Cardiac septum (tissue), 1 donor: ENCODE results near the gene UNKL. TPM values are rescaled to one million over a fixed set of nuclear protein-coding genes. Genes with fewer than 3 reads are reported as not detected.

Source experiments
- DNase-seq: peaks from one replicate; pipeline ENCODE4 v3.0.0-alpha.2; 2020; ENCODE audit warnings: low spot score
- intact Hi-C: fragments of 100-400 bp; cut with DNase I; formaldehyde crosslinking; loops from one replicate; pipeline ENCODE4 v1.14.0; 2022
- total RNA-seq: library from RNA; stranded (reverse); fragmentation: NEBNext Ultra II Directional; extraction: Animal tissue kit (Norgen Biotek cat#: 25700); gene quantifications from one replicate; pipeline ENCODE4 v1.2.1, GENCODE V29; 2021
- donor health status: DM: no; HTN: no; CAD: no.

Gene UNKL
- total RNA-seq, 1 donor from 2014 or later, result 7.4 TPM

- intact Hi-C loops, result no loop called here
- no peak for DNase-seq
These were observed 50.0 kb downstream of the UNKL start for GRCh38 chr16:1364510-1364909.

- intact Hi-C loops, result no loop called here
- DNase-seq, result peak; percentile 84
These were observed 50.9 kb downstream of the UNKL start for GRCh38 chr16:1363501-1364041.

- DNase-seq, result no peak
- intact Hi-C loops, result no loop called here
These were observed 51.7 kb downstream of the UNKL start for GRCh38 chr16:1362807-1363206.

- DNase-seq, result no peak
These were observed 52.7 kb downstream of the UNKL start for GRCh38 chr16:1361685-1362360.

GRCh38 chr16:1357906-1358566 lies 56.5 kb downstream of the UNKL start:
- DNase-seq, result no peak
- intact Hi-C loops, result no loop called here

More at GRCh38 chr16:1361685-1362360, 52.7 kb downstream of the UNKL start:
- intact Hi-C loops, result no loop called here

- intact Hi-C loops, result no loop called here
- no peak for DNase-seq
These were observed 58.2 kb downstream of the UNKL start for GRCh38 chr16:1356061-1356900.

GRCh38 chr16:1355591-1355990 lies 58.9 kb downstream of the UNKL start:
- intact Hi-C loops, result no loop called here
- no peak for DNase-seq

- intact Hi-C loops, result loop anchor here (5.0 kb wide), 1 partner anchor 43 kb away; no protein-coding TSS in a partner anchor
- DNase-seq, result no peak
These were observed 59.5 kb downstream of the UNKL start for GRCh38 chr16:1354815-1355540.

GRCh38 chr16:1351582-1352362 lies 62.7 kb downstream of the UNKL start, which contains the start of the genes GNPTG and TSR3:
GNPTG (plus strand) TSS chr16:1351931; CDS start chr16:1351966, 35 bp downstream.
TSR3 (minus strand) TSS chr16:1351878; CDS start chr16:1351804, 74 bp downstream.
- intact Hi-C loops, result loop anchor here (5.0 kb wide), 1 partner anchor 39 kb away; no protein-coding TSS in a partner anchor

GRCh38 chr16:1351215-1351581 lies 63.3 kb downstream of the UNKL start:
- DNase-seq, result no peak
- intact Hi-C loops, result loop anchor here (5.0 kb wide), 1 partner anchor 39 kb away; no protein-coding TSS in a partner anchor

More at GRCh38 chr16:1351582-1352362, 62.7 kb downstream of the UNKL start, which contains the start of the genes GNPTG and TSR3:
- DNase-seq, result peak; percentile 94

GRCh38 chr16:1350691-1351090 lies 63.8 kb downstream of the UNKL start:
- no peak for DNase-seq
- intact Hi-C loops, result loop anchor here (5.0 kb wide), 1 partner anchor 38 kb away; no protein-coding TSS in a partner anchor

- intact Hi-C loops, result loop anchor here (5.0 kb wide), 1 partner anchor 38 kb away; no protein-coding TSS in a partner anchor
- no peak for DNase-seq
These were observed 64.6 kb downstream of the UNKL start for GRCh38 chr16:1349951-1350350.

GRCh38 chr16:1349351-1349750 lies 65.2 kb downstream of the UNKL start:
- intact Hi-C loops, result no loop called here
- no peak for DNase-seq

GRCh38 chr16:1348926-1349325 lies 65.6 kb downstream of the UNKL start:
- intact Hi-C loops, result no loop called here
- no peak for DNase-seq

- no peak for DNase-seq
- intact Hi-C loops, result no loop called here
These were observed 66.1 kb downstream of the UNKL start for GRCh38 chr16:1348441-1348840.

GRCh38 chr16:1347962-1348361 lies 66.5 kb downstream of the UNKL start:
- intact Hi-C loops, result no loop called here
- DNase-seq, result no peak

GRCh38 chr16:1347286-1347855 lies 67.1 kb downstream of the UNKL start:
- DNase-seq, result no peak
- intact Hi-C loops, result no loop called here
